Activated CD4-positive, alpha-beta T cell treated with anti-CD3 and anti-CD28 coated beads, Interleukin-2, amount 50 U/mL, for 24 hours (primary cell): Measurements from ENCODE around the gene PTGDS.
A peak's percentile ranks its signal among the peaks of the same experiment; 100 is the strongest.

ENCODE experiments used
- DNase-seq, 2 donors: peaks; one replicate each; pipeline ENCODE4 v3.0.0-alpha.2; 2020; ENCODE audit warnings: low read depth in 1 of 2, low spot score in 1 of 2

Gene PTGDS

DNA sequence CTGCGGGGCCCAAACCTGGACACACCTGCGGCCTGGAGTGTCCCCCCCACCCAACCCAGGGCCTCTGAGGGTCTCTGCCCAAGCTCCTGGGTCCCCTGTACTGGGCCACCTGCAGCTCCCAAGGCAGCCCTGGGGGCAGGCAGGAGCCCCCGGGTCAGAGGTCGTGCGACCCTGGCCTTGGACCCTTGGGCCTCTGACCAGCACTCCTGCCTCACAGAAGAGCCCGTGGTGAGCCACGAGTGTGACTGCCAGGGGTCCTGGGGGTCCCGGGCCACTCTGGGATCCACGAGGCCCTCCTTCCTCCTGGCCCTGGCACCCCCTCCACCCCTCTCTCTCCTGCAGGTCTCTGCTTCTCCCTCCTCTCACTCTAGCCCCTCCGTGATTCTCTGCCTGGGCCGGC, 5.0 kb upstream of the PTGDS start:
- DNase-seq: no peak

DNA sequence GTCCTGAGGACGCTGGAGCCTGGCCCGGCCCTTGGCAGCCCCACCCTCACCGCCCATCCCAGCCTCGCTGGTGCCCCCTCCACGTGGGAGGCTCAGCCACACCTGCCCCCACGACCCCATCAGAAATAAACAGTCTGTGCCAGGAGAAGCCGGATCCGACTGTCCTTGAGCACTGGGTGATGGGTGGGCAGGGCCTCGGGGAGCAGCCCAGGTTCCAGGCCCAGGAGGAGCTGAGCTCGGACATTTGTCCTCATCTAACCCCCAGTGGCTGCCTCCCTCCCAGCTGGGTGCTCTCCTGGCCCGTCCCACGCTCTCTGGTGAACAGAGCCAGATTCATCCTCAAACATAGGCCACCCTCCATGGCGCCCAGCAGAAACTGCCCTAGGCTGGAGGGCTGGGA, 4.6 kb upstream of the PTGDS start:
- DNase-seq: no peak

GRCh38 chr9:136973618-136974617, 3.4 kb upstream of the PTGDS start:
- DNase-seq: no peak

GRCh38 chr9:136974817-136975535, 2.3 kb upstream of the PTGDS start:
- DNase-seq: no peak

- no peak for DNase-seq
Observed at GRCh38 chr9:136975644-136976043, 1.7 kb upstream of the PTGDS start.

- DNase-seq: no peak
Observed at GRCh38 chr9:136977649-136978072, 357 bp downstream of the PTGDS start.

- DNase-seq: peak; percentile 38 to 46
Observed at GRCh38 chr9:136978073-136978864, 965 bp downstream of the PTGDS start.

- no peak for DNase-seq
Observed at GRCh38 chr9:136978865-136979544, 1.7 kb downstream of the PTGDS start.

- DNase-seq: no peak
Observed at GRCh38 chr9:136979769-136980587, 2.7 kb downstream of the PTGDS start.

- no peak for DNase-seq
Observed at GRCh38 chr9:136980669-136981478, 3.6 kb downstream of the PTGDS start.

DNA sequence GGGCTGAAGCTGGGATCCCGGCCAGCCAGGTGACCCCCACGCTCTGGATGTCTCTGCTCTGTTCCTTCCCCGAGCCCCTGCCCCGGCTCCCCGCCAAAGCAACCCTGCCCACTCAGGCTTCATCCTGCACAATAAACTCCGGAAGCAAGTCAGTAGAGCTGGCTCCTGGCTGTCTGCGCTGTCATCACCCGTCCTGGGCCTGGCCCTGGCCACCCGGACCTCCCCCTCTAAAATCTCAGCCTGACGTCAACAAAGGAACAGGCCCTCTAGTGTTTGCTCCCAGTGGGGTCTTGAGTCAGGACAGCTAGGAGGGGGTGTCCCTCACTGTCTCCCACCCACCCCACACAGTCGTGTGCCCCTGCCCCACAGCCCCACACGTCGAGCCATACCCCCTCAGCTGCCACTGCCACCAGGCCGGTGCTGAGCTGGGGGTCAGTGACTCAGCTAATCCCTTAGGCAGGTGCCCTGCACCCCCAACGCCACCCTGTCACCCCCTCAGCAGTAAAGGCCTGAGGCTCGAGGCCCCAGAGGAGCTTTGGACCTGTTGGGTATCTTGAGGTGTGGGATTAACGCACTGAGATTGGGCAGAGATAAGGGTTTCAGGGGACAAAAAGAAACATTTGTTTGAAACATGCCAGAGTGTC, 4.4 kb downstream of the PTGDS start:
- no peak for DNase-seq

- no peak for DNase-seq
Observed at GRCh38 chr9:136982232-136983051, 5.1 kb downstream of the PTGDS start, which contains the start of gene LCNL1. LCNL1 (plus strand) TSS chr9:136982993; CDS start chr9:136983587, 594 bp downstream.

- DNase-seq: no peak
Observed at GRCh38 chr9:136983167-136983566, 5.9 kb downstream of the PTGDS start.

GRCh38 chr9:136983656-136984314, 6.5 kb downstream of the PTGDS start:
- no peak for DNase-seq

GRCh38 chr9:136984464-136985026, 7.2 kb downstream of the PTGDS start:
- no peak for DNase-seq

GRCh38 chr9:136985027-136985602, 7.8 kb downstream of the PTGDS start:
- DNase-seq: no peak
